IPS-18a (cell line): ENCODE results near the gene KRTAP10-9.
"Not testable (repeated sequence)": the region's sequence is repeated elsewhere in the genome, so short reads cannot be mapped to it uniquely, and the experiment has no call there.

Experiments
- H3K27ac ChIP-seq: one replicate; pipeline ENCODE4 v1.5.1; 2013; ENCODE audit warnings: low read length
- H3K27me3 ChIP-seq: one replicate; pipeline ENCODE4 v1.6.1; 2013; ENCODE audit warnings: mild to moderate bottlenecking, low read length; ENCODE audit not compliant: control insufficient read depth, insufficient read depth
- H3K36me3 ChIP-seq: one replicate; pipeline ENCODE4 v1.6.1; 2013; ENCODE audit warnings: low read depth, low read length; ENCODE audit not compliant: control insufficient read depth
- H3K4me1 ChIP-seq: one replicate; pipeline ENCODE4 v1.6.1; 2013; ENCODE audit warnings: low read depth, low read length; ENCODE audit not compliant: control insufficient read depth
- H3K4me3 ChIP-seq: one replicate; pipeline ENCODE4 v1.5.1; 2013; ENCODE audit warnings: low read length
- H3K9ac ChIP-seq: one replicate; pipeline ENCODE4 v1.6.1; 2013; ENCODE audit warnings: mild to moderate bottlenecking, low read length, moderate library complexity
- H3K9me3 ChIP-seq: one replicate; pipeline ENCODE4 v1.6.1; 2013; ENCODE audit warnings: low read depth, low read length; ENCODE audit not compliant: control insufficient read depth

The KRTAP10-9 gene

GRCh38 chr21:44589586-44590305 is 37.1 kb upstream of the KRTAP10-9 start:
- Histone ChIP-seq H3K27me3 (no peaks in the 10 kb centered on the region), H3K4me3 (no peak overlapping the region), H3K9ac (no peak overlapping the region), H3K9me3 (no peaks in the 10 kb centered on the region), H3K36me3 (no peaks in the 10 kb centered on the region), H3K27ac (no peak overlapping the region), H3K4me1 (peaks cover 17% of the 10 kb centered on the region)

- Histone ChIP-seq H3K27ac (no peak overlapping the region), H3K4me1 (peaks cover 17% of the 10 kb centered on the region), H3K27me3 (no peaks in the 10 kb centered on the region), H3K4me3 (no peak overlapping the region), H3K9me3 (no peaks in the 10 kb centered on the region), H3K9ac (no peak overlapping the region), H3K36me3 (no peaks in the 10 kb centered on the region)
Observed at GRCh38 chr21:44590311-44590721, 36.6 kb upstream of the KRTAP10-9 start.

DNA sequence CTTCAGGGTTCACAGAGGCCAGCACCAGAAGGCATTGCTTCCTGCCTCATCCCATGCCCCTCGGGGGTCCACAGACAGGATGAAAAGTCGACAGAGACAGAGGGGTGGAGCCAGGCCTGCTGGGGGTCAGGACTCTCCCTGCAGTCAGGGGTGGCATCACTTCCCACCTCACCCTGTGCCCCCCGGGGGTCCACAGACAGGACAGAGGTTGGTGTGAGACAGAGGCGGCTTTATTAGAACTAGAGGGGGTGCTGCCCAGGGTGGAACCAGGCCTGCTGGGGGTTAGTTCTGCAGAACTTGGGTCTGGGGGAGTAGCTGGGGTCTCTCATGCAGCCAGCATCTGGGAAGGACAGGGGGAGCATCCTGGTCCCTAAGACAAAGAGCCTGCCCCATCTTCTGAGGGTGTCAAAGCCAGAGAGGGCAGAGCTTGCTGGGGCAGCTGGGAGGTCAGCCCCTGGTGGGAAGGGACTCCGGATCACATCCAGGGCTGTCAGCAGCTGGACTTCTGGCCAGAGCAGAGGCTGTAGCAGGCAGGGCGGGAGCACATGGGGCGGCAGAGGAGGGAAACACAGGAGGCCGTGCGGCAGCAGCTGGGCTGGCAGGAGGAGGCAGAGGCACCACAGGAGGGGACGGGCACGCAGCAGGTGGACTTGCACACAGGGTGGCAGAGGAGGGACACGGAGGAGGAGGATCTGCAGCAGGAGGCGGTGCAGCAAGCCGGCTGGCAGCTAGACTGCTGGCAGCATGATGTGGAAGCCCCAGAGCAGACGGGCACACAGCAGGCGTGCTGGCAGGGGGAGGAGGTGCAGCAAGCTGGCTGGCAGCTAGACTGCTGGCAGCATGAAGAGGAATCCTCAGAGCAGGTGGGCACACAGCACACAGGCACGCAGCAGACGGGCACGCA is 35.7 kb upstream of the KRTAP10-9 start:
- H3K9ac ChIP-seq, H3K27me3 ChIP-seq: not testable (repeated sequence)

GRCh38 chr21:44591801-44592130 is 35.1 kb upstream of the KRTAP10-9 start:
- not testable (repeated sequence) for H3K4me3 ChIP-seq, H3K27ac ChIP-seq, H3K36me3 ChIP-seq, H3K27me3 ChIP-seq, H3K9ac ChIP-seq, H3K9me3 ChIP-seq
- H3K4me1 ChIP-seq = peaks cover 17% of the 10 kb centered on the region

More for the DNA sequence above, 35.7 kb upstream of the KRTAP10-9 start:
- not testable (repeated sequence) for H3K36me3 ChIP-seq, H3K27ac ChIP-seq, H3K4me3 ChIP-seq, H3K9me3 ChIP-seq
- H3K4me1 ChIP-seq = peaks cover 17% of the 10 kb centered on the region

DNA sequence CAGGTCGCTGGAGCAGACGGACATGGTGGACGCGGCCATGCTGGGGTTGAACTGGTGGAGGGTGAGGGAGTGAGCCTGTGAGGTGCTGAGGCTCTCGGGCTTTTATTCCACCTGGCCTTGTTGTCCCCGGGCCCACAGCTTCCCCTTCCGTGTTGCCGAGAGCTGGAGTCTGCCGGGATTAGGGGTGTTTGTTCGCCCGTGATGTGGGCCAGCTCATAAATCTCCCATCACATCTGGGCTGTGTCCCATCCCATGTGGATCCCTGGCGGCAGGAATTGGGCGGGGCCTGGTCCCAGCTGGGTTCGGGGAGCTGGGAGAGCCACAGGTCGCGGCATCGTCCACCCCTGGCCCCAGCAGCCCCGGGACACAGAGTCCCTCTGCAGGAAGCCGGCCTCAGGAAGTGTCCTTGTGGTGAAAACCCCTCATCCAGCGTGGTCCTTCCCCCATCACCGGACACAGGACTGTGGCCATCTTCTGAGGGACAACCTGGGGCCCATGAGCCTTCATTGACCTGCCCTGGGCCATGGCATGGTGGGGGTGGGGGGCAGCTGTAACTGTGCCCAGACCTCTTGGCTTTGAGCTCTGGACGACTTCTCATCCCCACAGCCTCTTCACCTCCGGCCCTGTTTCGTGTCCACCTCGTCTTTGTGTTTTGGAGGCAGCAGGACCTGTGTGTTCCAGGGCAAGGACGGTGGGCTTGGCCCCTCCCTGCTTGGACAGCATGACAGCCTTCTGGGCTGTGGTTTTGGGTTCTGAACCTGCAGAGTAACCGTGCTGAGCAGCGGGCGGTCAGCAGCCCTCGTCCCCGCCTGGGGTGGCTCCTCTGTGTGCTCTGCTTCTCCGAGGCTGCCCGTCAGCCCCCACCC is 34.2 kb upstream of the KRTAP10-9 start, which contains the start of gene KRTAP10-6:
KRTAP10-6 (minus strand) TSS at position 60 of the 866 bp plus-strand sequence; CDS start at position 39, 21 bp downstream.
- no peak within 1 kb of the TSS for H3K9ac ChIP-seq
- H3K27ac ChIP-seq = no peak within 1 kb of the TSS
- H3K27me3 ChIP-seq = no peaks in the 10 kb centered on the region

DNA sequence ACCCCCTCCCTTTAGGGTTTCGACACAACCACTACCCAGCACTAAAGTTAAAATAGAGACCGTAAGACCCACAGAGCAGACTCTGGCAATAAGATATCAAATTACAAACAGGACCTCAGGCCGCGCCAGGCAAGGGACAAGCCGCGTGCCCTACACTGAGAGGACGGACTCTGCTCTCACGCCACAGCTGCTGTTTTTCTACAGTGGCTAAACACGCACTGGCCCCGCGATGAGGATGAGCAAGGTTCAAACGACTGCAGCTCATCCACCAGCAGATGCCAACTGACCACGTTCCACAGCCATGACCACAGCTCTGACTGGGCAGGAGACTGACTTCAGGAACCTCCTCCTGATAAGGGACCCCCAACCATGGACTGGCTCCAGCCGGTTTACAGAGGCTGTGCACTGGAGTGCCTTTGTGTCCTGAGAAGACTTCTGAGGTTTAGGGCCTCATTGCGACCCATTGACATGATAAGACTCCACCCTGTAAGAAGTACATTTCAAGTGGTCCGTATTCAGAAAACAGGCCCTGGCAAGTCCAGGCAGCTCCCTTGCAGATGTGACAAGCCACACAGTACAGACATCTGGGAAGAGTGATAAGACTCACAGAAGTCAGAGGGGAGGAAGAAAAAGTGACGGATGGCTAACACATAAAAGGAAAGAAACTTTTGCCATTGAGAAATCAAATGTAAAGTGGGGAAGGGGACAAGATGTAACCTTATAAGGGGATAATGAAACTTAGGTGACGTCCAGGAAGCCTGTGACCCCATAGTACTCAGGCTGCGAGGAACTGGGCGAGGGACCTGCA is 33.1 kb upstream of the KRTAP10-9 start:
- no peaks in the 10 kb centered on the region for H3K9me3 ChIP-seq
- no peak overlapping the region for H3K27ac ChIP-seq
- no peaks in the 10 kb centered on the region for H3K27me3 ChIP-seq
- no peak overlapping the region for H3K9ac ChIP-seq
- H3K36me3 ChIP-seq = no peaks in the 10 kb centered on the region
- H3K4me3 ChIP-seq = no peak overlapping the region
- H3K4me1 ChIP-seq = peaks cover 25% of the 10 kb centered on the region

More for the DNA sequence above, 34.2 kb upstream of the KRTAP10-9 start, which contains the start of gene KRTAP10-6:
- no peaks in the 10 kb centered on the region for H3K36me3 ChIP-seq
- H3K9me3 ChIP-seq = no peaks in the 10 kb centered on the region
- H3K4me3 ChIP-seq = no peak within 1 kb of the TSS
- peaks cover 17% of the 10 kb centered on the region for H3K4me1 ChIP-seq

DNA sequence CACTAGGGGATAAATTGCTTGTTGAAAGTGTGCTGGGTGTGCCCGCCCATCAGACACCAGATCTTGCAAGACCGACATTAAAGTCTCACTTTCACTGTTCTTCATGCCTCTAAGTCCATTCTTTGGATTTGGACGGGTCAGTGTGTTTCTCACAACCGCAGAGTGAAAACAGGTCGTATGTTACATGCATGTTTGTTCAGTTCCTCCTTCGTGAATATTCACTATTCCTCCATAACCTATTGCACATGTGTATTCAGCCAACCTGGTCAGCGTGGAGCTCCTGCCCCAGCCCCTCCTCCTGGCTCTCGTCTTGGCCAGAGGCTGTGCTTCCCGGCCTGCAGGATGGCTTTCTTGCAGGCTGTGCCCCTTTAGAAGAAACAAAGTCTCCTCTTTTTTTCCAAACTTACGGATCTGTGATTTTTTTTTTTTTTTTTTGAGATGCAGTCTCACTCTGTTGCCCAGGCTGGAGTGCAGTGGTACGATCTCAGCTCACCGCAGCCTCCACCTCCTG is 32.4 kb upstream of the KRTAP10-9 start:
- no peaks in the 10 kb centered on the region for H3K9me3 ChIP-seq
- no peaks in the 10 kb centered on the region for H3K27me3 ChIP-seq
- H3K9ac ChIP-seq = no peak overlapping the region
- peaks cover 25% of the 10 kb centered on the region for H3K4me1 ChIP-seq
- no peaks in the 10 kb centered on the region for H3K36me3 ChIP-seq
- no peak overlapping the region for H3K27ac ChIP-seq
- no peak overlapping the region for H3K4me3 ChIP-seq

DNA sequence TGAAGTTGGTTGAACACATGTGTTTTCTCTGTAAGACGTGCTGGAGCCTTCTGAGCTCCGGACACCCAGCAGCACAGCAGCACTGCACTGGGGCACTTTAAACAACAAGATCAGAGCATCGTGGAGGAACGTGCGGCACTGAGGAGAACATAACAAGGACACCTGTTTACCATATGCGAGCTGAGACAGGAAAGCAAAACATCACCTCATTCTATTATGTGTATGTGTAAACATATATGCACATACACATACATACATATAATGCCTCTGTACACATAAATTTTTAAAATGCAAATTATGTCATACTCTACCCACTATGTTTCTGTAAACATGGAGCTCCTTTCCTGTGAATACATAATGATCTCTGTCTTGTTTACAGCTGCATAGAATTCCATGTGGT is 31.4 kb upstream of the KRTAP10-9 start:
- Histone ChIP-seq H3K36me3 (no peaks in the 10 kb centered on the region), H3K27me3 (no peaks in the 10 kb centered on the region), H3K9ac (no peak overlapping the region), H3K4me1 (peaks cover 25% of the 10 kb centered on the region), H3K9me3 (no peaks in the 10 kb centered on the region), H3K4me3 (no peak overlapping the region), H3K27ac (no peak overlapping the region)

DNA sequence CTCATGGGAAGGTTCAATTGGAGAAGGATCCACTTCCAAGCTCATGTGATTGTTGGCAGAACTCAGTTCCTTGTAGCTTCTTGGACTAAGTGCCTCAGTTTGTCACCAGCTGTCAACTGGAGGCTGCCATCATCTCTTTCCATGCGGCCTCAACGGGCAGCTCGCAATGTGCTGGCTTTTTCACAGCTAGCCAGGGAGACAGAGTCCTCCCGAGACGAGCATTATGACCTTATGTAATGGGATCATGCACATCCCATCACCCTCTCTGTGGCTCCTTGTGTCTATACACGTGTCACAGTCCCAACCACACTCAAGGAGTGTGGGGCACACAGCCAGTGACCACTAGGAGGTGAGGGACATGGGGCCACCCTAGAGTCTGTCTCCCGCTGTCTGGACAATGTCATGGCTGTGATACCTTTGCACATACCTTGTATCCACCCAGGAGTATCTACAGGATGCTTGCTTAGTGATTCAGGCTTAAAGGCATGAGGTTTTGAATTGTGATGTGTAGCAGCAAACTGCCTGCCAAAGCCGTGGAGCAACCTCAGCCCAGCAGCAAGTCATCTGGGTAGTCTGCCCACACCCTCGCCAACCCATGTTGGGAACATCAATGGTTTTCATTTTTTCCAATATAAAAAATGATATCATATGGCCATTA is 30.7 kb upstream of the KRTAP10-9 start:
- Histone ChIP-seq H3K36me3 (no peaks in the 10 kb centered on the region), H3K4me3 (no peak overlapping the region), H3K9me3 (no peaks in the 10 kb centered on the region), H3K27ac (no peak overlapping the region), H3K9ac (no peak overlapping the region), H3K27me3 (no peaks in the 10 kb centered on the region), H3K4me1 (peaks cover 25% of the 10 kb centered on the region)

DNA sequence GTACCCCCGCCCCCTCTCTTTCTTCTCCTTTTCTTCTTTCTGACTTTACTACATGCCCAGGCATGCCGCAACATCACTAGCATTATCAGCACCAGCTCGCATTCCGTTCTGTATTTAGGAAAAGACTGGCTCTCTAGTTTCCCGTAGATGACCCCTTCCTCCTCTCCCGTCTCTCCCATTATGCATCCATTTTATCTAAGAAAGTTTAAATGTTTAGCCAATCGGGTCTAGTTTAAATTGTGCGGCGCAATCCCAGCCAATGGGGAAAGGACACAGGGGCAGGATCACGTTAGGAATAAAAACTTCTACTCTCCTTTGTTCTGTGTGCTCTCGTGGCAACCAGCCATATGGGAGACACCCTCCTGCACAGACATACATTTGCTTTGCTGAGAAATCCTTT is 28.8 kb upstream of the KRTAP10-9 start:
- Histone ChIP-seq H3K36me3 (no peaks in the 10 kb centered on the region), H3K9ac (peak overlapping the region; percentile 34), H3K4me3 (no peak overlapping the region), H3K4me1 (peaks cover 18% of the 10 kb centered on the region), H3K27ac (peak overlapping the region; percentile 35), H3K9me3 (no peaks in the 10 kb centered on the region), H3K27me3 (no peaks in the 10 kb centered on the region)
